Mesodermal cell (in vitro differentiated cells): Measurements from ENCODE around the gene C19orf38.
"Not testable (repeated sequence)": the region's sequence is repeated elsewhere in the genome, so short reads cannot be mapped to it uniquely, and the experiment has no call there.

ENCODE experiments used
- H3K27ac ChIP-seq: 2 replicates; pipeline ENCODE4 v1.7.0; 2013; ENCODE audit warnings: mild to moderate bottlenecking, low read depth, low read length, moderate library complexity; ENCODE audit not compliant: severe bottlenecking
- H3K36me3 ChIP-seq: 2 replicates; pipeline ENCODE4 v1.7.1; 2013; ENCODE audit warnings: mild to moderate bottlenecking, low read length, moderate library complexity; ENCODE audit not compliant: control insufficient read depth, insufficient read depth
- H3K4me1 ChIP-seq: one replicate; pipeline ENCODE4 v1.7.1; 2013; ENCODE audit warnings: mild to moderate bottlenecking, low read length; ENCODE audit not compliant: insufficient read depth, control insufficient read depth, poor library complexity, severe bottlenecking
- H3K4me3 ChIP-seq: 2 replicates; pipeline ENCODE4 v1.7.0; 2013; ENCODE audit warnings: low read length, control low read depth, mild to moderate bottlenecking; ENCODE audit not compliant: insufficient read depth, poor library complexity, severe bottlenecking; ENCODE audit errors: extremely low read depth
- H3K9me3 ChIP-seq: 2 replicates; pipeline ENCODE4 v1.7.1; 2013; ENCODE audit warnings: mild to moderate bottlenecking, low read length, moderate library complexity; ENCODE audit not compliant: control insufficient read depth
- WGBS, 2 experiments: methylation state at CpG; one replicate each; pipeline ENCODE4 v1.1.5; 2013; ENCODE audit warnings: missing lambda C conversion rate in 2 of 2; ENCODE audit not compliant: insufficient coverage in 2 of 2; 5-methylcytosine and 5-hydroxymethylcytosine counted together

Gene C19orf38

DNA sequence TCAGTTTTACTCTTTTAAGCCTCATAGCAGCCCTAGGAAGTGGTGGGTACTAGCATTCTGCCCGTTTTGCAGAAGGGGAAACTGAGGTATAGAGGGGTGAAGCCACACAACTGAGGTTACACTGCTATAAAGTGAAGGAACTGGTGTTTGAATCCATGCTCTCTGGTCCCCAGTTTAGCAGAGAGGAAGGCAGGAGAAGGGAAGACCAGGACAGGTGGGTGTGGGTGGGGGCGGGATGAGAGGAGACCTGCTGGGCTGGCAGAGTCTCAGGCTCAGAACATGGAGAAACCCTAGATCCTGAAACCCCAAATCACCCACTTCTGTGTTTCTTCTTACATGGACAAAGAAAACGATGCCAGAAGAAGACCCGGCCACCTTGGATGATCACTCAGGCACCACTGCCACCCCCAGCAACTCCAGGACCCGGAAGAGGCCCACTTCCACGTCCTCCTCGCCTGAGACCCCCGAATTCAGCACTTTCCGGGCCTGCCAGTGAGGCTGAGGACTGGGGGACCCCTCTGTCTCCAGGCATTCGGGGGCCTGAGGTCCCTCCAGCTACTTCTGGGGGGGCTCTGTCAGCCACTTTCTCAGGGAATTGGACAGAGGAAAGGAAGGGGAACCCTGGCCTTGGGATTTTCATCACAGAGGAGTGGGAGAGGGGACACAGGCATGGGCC, 20.8 kb downstream of the C19orf38 start:
- WGBS, 2 experiments, result 86 to 96% methylated on average over 9 to 10 of the region's 10 CpGs
- Histone ChIP-seq H3K9me3 (no peaks in the 10 kb centered on the region), H3K4me3 (no peak overlapping the region), H3K27ac (no peak overlapping the region), H3K4me1 (no peaks in the 10 kb centered on the region), H3K36me3 (no peaks in the 10 kb centered on the region)

DNA sequence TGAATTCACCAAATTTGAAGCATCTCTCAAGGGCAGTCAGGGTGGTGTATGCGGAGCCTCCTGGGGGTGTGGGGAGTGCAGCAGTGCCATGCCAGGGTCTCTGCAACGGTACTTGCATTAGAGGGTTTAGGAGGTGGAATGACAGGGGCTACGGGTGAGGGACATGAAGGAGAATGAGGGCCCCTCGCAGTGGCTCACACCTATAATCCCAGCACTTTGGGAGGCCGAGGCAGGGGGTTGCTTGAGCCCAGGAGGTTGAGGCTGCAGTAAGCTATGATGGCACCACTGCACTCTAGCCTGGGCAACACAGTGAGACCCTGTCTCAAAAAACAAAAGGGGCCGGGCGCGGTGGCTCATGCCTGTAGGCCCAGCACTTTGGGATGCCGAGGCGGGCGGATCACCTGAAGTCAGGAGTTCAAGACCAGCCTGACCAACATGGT, 21.7 kb downstream of the C19orf38 start:
- not testable (repeated sequence) for H3K9me3 ChIP-seq, H3K27ac ChIP-seq, H3K4me1 ChIP-seq, H3K36me3 ChIP-seq, H3K4me3 ChIP-seq
- 94 to 99% methylated on average over 9 to 11 of the region's 11 CpGs for WGBS, 2 experiments

DNA sequence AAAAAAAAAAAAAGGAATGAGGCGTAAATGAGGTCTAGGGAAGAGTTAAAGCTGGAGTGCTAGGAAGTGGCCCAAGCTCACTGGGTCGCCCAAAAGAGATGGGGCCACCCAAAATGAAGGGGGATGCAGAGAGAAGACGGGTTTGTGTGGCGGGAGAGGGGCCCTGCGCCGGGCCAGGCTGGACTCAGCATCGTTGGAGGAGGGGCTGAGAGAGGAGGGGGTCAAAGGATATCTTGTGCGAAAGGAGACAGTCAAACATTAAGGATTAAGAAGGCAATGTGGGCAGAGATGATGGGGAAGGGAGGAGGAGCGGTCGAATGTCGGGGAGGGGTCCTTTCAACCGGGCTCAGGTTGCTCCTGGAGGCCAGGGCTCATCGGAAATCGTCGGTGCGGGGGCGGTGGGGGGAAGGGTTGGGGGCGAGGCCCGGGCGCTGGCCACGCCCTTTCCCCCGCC, 22.3 kb downstream of the C19orf38 start:
- WGBS, 2 experiments, result 3 to 6% methylated on average over 12 to 18 of the region's 22 CpGs
- peaks cover 3% of the 10 kb centered on the region for H3K4me1 ChIP-seq
- H3K27ac ChIP-seq, result peak overlapping the region; percentile 88
- H3K36me3 ChIP-seq, result no peaks in the 10 kb centered on the region
- H3K9me3 ChIP-seq, result no peaks in the 10 kb centered on the region
- H3K4me3 ChIP-seq, result peak overlapping the region; percentile 22

DNA sequence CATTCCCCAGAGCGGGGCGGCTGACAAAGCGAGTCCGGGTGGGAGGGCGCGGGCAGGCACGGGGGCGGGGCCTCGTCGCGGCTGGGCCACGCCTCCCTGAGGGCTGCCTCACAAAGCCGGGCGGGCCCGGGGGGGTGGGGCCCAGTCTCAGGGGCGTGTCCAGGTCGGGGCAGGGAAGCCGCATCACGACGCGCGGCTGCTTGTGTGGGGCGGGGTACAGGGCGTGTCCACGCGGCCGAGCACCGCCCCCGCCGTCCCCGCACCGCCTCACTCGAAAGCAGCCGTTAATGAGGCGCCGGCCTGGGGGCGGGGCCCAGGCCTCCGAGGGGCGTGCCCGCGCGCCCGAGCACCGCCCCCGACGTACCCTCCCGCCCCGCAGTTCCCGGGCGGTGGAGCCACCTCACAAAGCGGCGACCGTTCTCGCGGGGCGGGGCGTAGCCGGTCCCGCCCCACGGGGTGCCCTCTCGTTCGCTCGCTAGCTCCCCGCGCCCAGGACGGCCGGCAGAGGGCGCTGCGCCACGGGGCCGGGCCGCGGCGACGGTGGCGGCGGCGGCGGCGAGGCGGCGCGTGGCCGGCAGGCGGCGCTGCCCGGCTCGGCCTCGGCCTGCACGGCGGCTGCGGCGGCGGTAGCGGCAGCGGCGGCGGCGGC, 22.9 kb downstream of the C19orf38 start, which contains the start of gene CARM1:
Gene CARM1, plus strand, starts transcription at position 599 of the 649 bp plus-strand sequence. CDS start 150 bp downstream, outside the sequence.
- H3K27ac ChIP-seq, result peak within 1 kb of the TSS; percentile 88
- WGBS, 2 experiments, result 0% methylated on average over 59 to 74 of the region's 99 CpGs

DNA sequence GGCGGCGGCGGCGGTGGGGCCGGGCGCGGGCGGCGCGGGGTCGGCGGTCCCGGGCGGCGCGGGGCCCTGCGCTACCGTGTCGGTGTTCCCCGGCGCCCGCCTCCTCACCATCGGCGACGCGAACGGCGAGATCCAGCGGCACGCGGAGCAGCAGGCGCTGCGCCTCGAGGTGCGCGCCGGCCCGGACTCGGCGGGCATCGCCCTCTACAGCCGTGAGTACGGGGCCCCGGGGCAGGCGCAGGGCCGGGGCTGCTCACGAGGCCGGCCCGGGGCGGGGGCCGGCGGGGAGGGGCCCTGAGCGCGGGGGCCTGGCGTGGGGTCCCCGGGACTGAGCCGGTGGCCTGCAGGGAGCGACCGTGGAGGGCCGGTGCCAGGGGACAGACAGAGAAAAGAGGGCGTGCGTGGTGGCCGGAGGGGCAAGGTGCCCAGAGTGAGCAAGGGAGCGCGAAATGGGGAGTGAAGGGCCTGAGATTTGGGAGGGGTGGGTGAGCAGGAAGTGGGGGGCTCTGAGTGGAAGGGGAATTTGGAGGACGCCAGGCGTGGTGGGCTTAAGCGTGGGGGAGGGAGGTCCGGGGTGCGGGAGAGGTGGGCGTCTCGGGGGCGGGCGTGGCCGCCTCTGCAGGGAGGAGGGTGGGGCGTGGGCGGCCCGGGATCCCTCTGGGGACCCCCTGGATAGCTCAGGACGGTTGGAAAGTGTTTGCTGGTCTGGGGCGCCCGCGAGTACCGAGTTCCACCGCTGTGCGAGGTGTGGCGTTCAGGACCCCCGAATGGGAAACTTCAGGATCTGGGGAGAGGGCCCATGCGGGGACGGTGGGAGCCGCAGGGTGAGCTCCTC, 23.7 kb downstream of the C19orf38 start:
- Histone ChIP-seq H3K9me3 (no peaks in the 10 kb centered on the region), H3K4me1 (peaks cover 3% of the 10 kb centered on the region), H3K4me3 (peak overlapping the region; percentile 90), H3K27ac (peak overlapping the region; percentile 67), H3K36me3 (no peaks in the 10 kb centered on the region)
- WGBS, 2 experiments, result 1 to 2% methylated on average over 37 to 88 of the region's 90 CpGs

More for the DNA sequence above, 22.9 kb downstream of the C19orf38 start, which contains the start of gene CARM1:
- Histone ChIP-seq H3K9me3 (no peaks in the 10 kb centered on the region), H3K4me1 (peaks cover 3% of the 10 kb centered on the region), H3K4me3 (peak within 1 kb of the TSS; percentile 90), H3K36me3 (no peaks in the 10 kb centered on the region)

DNA sequence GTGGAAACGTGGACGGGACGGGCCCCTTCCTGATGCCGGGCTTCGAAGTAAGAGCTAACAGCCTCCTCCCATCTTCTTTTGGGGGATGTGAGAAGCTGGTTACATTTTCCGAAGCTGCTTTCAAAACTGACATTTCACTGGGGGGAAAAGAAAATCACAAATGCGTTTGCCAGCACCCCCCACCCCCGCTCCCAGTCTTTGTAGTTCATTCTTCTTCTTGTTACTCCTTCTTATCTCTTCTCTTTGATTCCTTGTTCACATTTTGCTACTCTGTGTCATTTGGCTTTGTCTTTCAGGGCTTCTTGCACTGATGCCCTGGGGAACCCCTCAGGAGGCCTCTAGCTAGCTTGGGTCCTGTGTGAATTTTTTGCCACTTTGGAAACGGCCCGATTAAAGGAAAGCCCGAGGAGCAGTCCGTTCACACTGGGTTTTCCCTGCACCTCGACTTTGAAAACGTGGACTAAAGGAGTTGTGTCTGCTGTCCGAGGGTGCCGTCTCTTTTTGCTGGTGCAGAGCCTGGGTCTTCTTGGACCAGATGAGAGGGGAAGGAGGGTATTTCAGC, 24.4 kb downstream of the C19orf38 start:
- no peaks in the 10 kb centered on the region for H3K36me3 ChIP-seq

DNA sequence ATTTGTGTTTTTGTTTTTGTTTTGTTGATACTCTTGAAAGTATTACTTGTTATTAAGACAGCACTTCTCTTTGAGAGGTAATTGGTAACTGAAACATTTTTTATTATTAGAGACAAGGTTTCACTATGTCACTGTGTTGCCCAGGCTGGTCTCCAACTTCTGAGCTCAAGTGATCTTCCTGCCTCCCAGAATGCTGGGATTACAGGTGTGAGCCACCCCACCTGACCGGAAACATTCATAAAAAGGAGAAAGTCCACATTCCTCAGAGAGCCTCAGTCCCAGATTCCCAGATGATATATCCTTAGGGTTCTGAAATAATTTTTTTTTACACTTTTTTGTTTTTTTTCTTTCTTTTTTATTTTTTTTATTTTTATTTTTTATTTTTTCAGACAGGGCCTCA, 25.8 kb downstream of the C19orf38 start:
- H3K4me3 ChIP-seq, result no peak overlapping the region
- no CpG with 5 or more reads among the region's 1 CpG for WGBS, 2 experiments
- H3K9me3 ChIP-seq, result no peaks in the 10 kb centered on the region
- no peaks in the 10 kb centered on the region for H3K36me3 ChIP-seq
- H3K4me1 ChIP-seq, result peaks cover 3% of the 10 kb centered on the region
- no peak overlapping the region for H3K27ac ChIP-seq

More for the DNA sequence above, 24.4 kb downstream of the C19orf38 start:
- peak overlapping the region; percentile 67 for H3K27ac ChIP-seq
- peak overlapping the region; percentile 90 for H3K4me3 ChIP-seq
- WGBS, 2 experiments, result 20 to 24% methylated on average over 10 to 13 of the region's 16 CpGs
- no peaks in the 10 kb centered on the region for H3K9me3 ChIP-seq
- peaks cover 3% of the 10 kb centered on the region for H3K4me1 ChIP-seq

DNA sequence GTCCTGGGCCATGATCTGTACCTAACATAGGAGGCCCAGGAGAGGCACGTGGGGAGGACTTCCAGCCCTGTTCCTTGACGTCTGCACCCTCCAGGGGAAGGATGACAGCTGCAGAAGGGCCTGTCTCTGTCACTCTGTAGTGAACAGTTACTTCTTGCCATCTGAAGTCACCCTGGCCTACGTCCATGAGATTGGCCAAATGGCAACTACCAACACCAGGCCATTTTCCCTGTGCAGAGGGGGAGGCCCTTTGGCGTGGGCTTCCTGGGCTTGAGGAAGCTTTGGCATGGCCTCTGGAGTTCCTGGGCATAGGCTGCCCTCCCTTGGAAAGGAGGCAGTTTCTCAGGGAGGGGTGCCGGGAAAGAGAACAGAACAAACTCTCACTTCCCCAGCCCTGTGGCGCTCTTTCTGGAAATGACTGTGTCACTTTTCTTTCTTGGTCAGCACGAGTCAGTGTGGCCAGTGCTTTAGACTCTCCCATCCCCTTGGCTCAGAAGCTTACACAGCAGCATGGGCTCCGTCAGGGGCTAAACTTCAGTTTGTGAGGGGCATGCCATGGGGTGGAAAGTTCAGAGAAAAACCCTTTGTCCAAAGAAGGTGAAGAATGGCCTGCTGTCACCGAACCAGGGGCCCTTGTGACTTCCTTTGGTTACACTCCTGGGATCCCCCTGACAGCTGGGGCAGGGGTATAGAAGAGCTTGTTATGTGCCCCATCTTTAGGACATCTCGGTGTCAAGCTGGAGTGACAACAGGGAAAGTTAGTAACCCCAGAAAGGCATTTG, 28.4 kb downstream of the C19orf38 start:
- Histone ChIP-seq H3K27ac (peak overlapping the region; percentile 3), H3K9me3 (no peaks in the 10 kb centered on the region), H3K4me1 (peaks cover 25% of the 10 kb centered on the region), H3K36me3 (no peaks in the 10 kb centered on the region), H3K4me3 (no peak overlapping the region)
- WGBS, 2 experiments, result 94 to 96% methylated on average over 8 of the region's 10 CpGs

DNA sequence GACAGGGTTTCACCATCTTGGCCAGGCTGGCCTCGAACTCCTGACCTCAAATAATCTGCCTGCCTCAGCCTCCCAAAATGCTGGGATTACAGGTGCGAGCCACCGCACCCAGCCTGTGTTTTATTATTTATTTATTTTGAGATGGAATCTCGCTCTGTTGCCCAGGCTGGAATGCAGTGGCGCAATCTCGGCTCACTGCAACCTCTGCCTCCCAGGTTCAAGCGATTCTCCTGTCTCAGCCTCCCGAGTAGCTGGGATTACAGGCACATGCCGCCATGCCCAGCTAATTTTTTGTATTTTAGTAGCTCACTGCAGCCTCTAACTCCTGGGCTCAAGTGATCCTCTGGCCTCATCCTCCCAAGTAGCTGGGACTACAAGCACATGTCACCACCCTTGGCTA, 29.4 kb downstream of the C19orf38 start:
- not testable (repeated sequence) for H3K4me3 ChIP-seq, H3K27ac ChIP-seq, H3K36me3 ChIP-seq, H3K9me3 ChIP-seq
- WGBS, 2 experiments, result 96 to 97% methylated on average over 4 to 7 of the region's 9 CpGs
- H3K4me1 ChIP-seq, result peaks cover 33% of the 10 kb centered on the region

DNA sequence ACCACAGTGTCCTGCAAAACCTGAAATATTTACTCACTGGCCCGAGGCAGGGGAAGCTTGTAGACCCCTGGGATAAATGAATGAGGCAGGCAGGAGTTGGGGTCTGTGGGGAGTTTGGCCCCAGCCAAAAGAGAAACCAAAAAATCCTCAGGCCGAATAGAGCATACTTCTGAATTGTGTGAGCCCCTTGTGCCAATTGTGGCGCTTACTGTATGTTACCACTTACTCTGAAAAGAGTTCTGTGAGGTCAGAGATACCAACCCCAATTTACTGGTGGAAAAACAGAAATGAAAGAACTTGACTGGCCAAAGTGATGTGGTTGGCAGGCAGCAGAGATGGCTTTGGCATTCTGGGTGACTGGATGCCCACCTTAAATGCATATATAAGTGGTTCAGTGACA, 30.0 kb downstream of the C19orf38 start:
- 100% methylated on average over 1 to 3 of the region's 3 CpGs for WGBS, 2 experiments
- Histone ChIP-seq H3K4me3 (no peak overlapping the region), H3K36me3 (peaks cover 4% of the 10 kb centered on the region), H3K4me1 (peaks cover 33% of the 10 kb centered on the region), H3K9me3 (no peaks in the 10 kb centered on the region), H3K27ac (no peak overlapping the region)
